NT2/D1 (cell line): ENCODE measurements around the gene ANO8.

ENCODE experiments used
- YY1 ChIP-seq: IDR thresholded peaks from 2 replicates; pipeline ENCODE4 v1.6.1; 2011; ENCODE audit not compliant: insufficient read length, insufficient read depth
- ZNF274 ChIP-seq: IDR thresholded peaks from 2 replicates; pipeline ENCODE4 v1.6.1; 2011; ENCODE audit warnings: mild to moderate bottlenecking, low read depth, low read length

DNA sequence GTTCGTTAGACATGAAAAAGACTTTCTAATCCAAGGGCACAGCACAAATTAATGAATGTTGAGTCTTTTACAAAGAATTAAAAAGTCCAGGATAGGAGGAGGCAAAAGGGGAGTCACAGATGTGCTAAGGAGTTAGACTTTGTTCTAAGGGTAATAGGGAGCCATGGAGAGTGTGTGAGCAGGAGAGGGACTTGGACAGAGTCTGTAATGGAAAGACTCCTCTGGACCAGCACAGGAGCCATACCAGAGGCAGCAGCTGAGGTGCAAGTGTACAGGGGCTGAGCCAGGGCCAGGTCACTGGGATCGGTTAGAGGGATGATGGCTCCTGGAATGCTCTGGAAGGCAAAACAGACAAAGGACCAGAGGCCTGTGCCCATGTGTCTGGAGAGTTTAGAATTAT is 13.2 kb upstream of the ANO8 start:
- TF ChIP-seq YY1: no peak
- no peak for TF ChIP-seq ZNF274
